Activated naive CD8-positive, alpha-beta T cell treated with anti-CD3 and anti-CD28 coated beads, Interleukin-2, amount 10 ng/mL, durations not matched to agents 7 days and 5 days (primary cell): ENCODE data around the gene IKBIP. TPM values are rescaled to one million over a fixed set of nuclear protein-coding genes. Genes with fewer than 3 reads are reported as not detected.
"Not testable (repeated sequence)": the region's sequence is repeated elsewhere in the genome, so short reads cannot be mapped to it uniquely, and the experiment has no call there.

ENCODE experiments used
- ATAC-seq: fragments of 150-1000 bp; cut with Tn5 transposase; one replicate; pipeline ENCODE4 v1.10.0; 2021; ENCODE audit warnings: low read depth, moderate library complexity
- POLR2A ChIA-PET: fragments of 350-600 bp; sonication (Branson Sonifier 250); formaldehyde crosslinking; loops from one replicate; lab custom pipeline; 2021; ENCODE audit warnings: antibody characterized with exemption; lab: Charles Lee
- DNase-seq: peaks from one replicate; pipeline ENCODE4 v3.0.0; 2021
- H3K27ac Mint-ChIP-seq: one replicate; pipeline ENCODE4 v1.8.0; 2022; ENCODE audit warnings: mild to moderate bottlenecking, mixed read lengths
- H3K27me3 Mint-ChIP-seq: one replicate; pipeline ENCODE4 v1.8.0; 2022; ENCODE audit warnings: mild to moderate bottlenecking, moderate library complexity, mixed read lengths
- H3K36me3 Mint-ChIP-seq: one replicate; pipeline ENCODE4 v1.8.0; 2021; ENCODE audit warnings: mild to moderate bottlenecking, mixed read lengths
- H3K4me1 Mint-ChIP-seq: one replicate; pipeline ENCODE4 v1.8.0; 2021; ENCODE audit warnings: mixed read lengths
- H3K4me3 Mint-ChIP-seq: one replicate; pipeline ENCODE4 v1.8.0; 2022; ENCODE audit warnings: mild to moderate bottlenecking, moderate library complexity, mixed read lengths
- H3K9me3 Mint-ChIP-seq: one replicate; pipeline ENCODE4 v1.8.0; 2021; ENCODE audit warnings: mixed read lengths
- total RNA-seq, 2 experiments: library from RNA; stranded (reverse); gene quantifications; one replicate each; pipeline ENCODE4 v1.2.3, GENCODE V29; 2021

Gene IKBIP
- total RNA-seq, 2 experiments from 2014 or later, result 23.4 to 24.0 TPM

GRCh38 chr12:98580695-98581094, 63.9 kb downstream of the IKBIP start:
- DNase-seq (no peak), ATAC-seq (no peak)
- Mint-ChIP-seq H3K27me3 (peaks cover 10% of the 10 kb centered on the region), H3K4me1 (no peaks in the 10 kb centered on the region), H3K36me3 (no peaks in the 10 kb centered on the region), H3K27ac (no peak overlapping the region), H3K9me3 (no peaks in the 10 kb centered on the region), H3K4me3 (no peak overlapping the region)
- POLR2A ChIA-PET, result no interaction called here

GRCh38 chr12:98579835-98580234, 64.8 kb downstream of the IKBIP start:
- H3K27ac Mint-ChIP-seq, result no peak overlapping the region
- no peaks in the 10 kb centered on the region for H3K9me3 Mint-ChIP-seq
- no peak for ATAC-seq
- POLR2A ChIA-PET, result no interaction called here
- H3K4me3 Mint-ChIP-seq, result no peak overlapping the region
- no peak for DNase-seq
- peaks cover 10% of the 10 kb centered on the region for H3K27me3 Mint-ChIP-seq
- no peaks in the 10 kb centered on the region for H3K36me3 Mint-ChIP-seq
- H3K4me1 Mint-ChIP-seq, result no peaks in the 10 kb centered on the region

DNA sequence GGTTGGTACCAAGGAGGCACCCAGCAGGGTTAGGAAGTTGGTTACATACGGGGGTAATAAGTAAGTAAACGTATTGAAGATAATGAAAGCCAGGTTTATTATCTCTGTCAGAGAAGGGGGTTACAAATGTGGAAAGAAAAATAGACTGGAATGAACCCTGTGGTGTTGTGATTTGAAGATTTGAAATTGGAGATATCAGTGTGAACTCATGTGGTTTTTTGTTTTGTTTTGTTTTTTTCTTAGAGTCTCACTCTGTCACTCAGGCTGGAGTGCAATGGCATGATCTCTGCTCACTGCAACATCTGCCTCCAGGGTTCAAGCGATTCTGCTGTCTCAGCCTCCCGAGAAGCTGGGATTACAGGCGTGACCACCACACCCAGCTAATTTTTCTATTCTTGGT, 65.2 kb downstream of the IKBIP start:
- H3K36me3 Mint-ChIP-seq, result no peaks in the 10 kb centered on the region
- ATAC-seq (no peak), DNase-seq (no peak)
- H3K9me3 Mint-ChIP-seq, result no peaks in the 10 kb centered on the region
- no peaks in the 10 kb centered on the region for H3K4me1 Mint-ChIP-seq
- no peak overlapping the region for H3K27ac Mint-ChIP-seq
- no peak overlapping the region for H3K4me3 Mint-ChIP-seq
- H3K27me3 Mint-ChIP-seq, result peaks cover 10% of the 10 kb centered on the region
- POLR2A ChIA-PET, result no interaction called here

DNA sequence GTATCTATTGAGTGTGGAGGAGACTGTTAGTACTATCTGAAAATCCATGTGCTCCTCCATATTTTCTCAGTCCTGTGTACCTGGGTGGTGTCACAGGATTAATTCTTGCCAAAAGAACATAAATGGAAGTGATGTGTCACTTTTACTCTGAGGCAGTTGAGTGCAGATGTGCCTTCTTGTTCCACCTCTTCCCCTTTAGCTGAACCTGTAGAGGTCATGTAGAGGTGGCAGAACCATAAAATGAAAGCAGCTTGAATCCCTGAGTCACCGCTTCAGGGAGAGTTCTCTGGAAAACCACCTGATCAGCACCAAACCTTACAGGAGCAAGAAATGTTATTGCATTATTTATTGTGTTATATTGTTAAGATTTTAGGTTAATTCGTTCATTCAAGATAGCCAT, 65.8 kb downstream of the IKBIP start:
- ATAC-seq (no peak), DNase-seq (no peak)
- H3K27ac Mint-ChIP-seq, result no peak overlapping the region
- H3K4me1 Mint-ChIP-seq, result no peaks in the 10 kb centered on the region
- no peak overlapping the region for H3K4me3 Mint-ChIP-seq
- H3K9me3 Mint-ChIP-seq, result no peaks in the 10 kb centered on the region
- POLR2A ChIA-PET, result no interaction called here
- H3K36me3 Mint-ChIP-seq, result no peaks in the 10 kb centered on the region
- peaks cover 10% of the 10 kb centered on the region for H3K27me3 Mint-ChIP-seq

- no peaks in the 10 kb centered on the region for H3K4me1 Mint-ChIP-seq
- H3K36me3 Mint-ChIP-seq, result no peaks in the 10 kb centered on the region
- no peak for ATAC-seq
- H3K27ac Mint-ChIP-seq, result no peak overlapping the region
- H3K27me3 Mint-ChIP-seq, result peaks cover 7% of the 10 kb centered on the region
- no peak overlapping the region for H3K4me3 Mint-ChIP-seq
- H3K9me3 Mint-ChIP-seq, result no peaks in the 10 kb centered on the region
- POLR2A ChIA-PET, result no interaction called here
- no peak for DNase-seq
Measured at GRCh38 chr12:98578392-98578791, 66.2 kb downstream of the IKBIP start.

- H3K36me3 Mint-ChIP-seq, H3K4me1 Mint-ChIP-seq, H3K27ac Mint-ChIP-seq, H3K27me3 Mint-ChIP-seq, POLR2A ChIA-PET, H3K4me3 Mint-ChIP-seq, H3K9me3 Mint-ChIP-seq, ATAC-seq, DNase-seq: not testable (repeated sequence)
Measured at GRCh38 chr12:98576795-98577194, 67.8 kb downstream of the IKBIP start.

DNA sequence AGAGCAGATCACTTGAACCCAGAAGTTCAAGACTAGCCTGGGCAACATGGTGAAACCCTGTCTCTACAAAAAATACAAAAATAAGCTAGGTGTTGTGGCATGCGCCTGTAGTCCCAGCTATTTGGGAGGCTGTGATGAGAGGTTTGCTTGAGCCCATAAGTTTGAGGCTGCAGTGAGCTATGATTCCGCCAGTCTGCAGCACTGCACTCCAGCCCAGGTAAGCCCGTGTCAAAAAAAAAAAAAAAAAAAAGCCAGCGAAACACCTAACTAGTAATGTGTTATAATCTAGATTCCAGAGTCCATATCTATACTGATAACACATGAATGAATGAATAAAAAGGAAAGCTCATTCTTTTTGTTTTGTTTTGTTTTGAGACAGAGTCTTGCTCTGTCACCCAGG, 69.6 kb downstream of the IKBIP start:
- H3K27ac Mint-ChIP-seq, result no peak overlapping the region

More for the DNA sequence above, 69.6 kb downstream of the IKBIP start:
- DNase-seq, result no peak
- no peaks in the 10 kb centered on the region for H3K4me1 Mint-ChIP-seq
- POLR2A ChIA-PET, result interaction anchor here (0.5 kb wide), 1 partner anchor 57 kb away, joined by 3 read pairs; no protein-coding TSS in a partner anchor
- no peak overlapping the region for H3K4me3 Mint-ChIP-seq
- no peaks in the 10 kb centered on the region for H3K36me3 Mint-ChIP-seq
- ATAC-seq, result no peak
- peaks cover 3% of the 10 kb centered on the region for H3K27me3 Mint-ChIP-seq
- no peaks in the 10 kb centered on the region for H3K9me3 Mint-ChIP-seq

Other genes with a start within 250 kb of the IKBIP start
- gene TMPO, start 129.2 kb downstream of the IKBIP start, total RNA-seq, result 100 to 1,000 TPM; 279 to 291 TPM
- 100 to 1,000 TPM; 326 to 337 TPM for gene SLC25A3, start 51.1 kb downstream of the IKBIP start, total RNA-seq
- gene APAF1, start 502 bp upstream of the IKBIP start, total RNA-seq, result 10 to 100 TPM; 32.0 to 32.8 TPM